ENCODE measurements around the gene TANGO6.

The TANGO6 gene

DNA sequence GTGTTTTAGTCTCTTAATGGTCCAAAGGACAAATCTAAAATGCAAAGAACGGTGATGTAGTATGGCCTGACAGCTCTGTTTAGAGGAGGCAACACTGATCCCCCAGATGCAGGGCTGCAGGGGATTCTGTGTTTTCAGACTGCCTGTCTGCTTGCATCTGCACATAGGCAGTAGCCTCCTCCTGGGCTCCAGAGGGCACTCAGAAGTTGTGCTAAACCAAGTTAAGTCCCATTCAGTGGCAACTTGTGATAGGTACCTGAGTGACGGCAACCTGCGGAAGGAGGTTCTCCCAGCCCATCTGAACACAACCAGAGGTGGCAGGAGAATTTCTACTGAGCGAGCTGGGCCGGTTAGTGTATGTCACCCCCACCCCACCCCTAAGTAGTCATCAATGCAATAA, 272.0 kb downstream of the TANGO6 start:
- H3K36me3 ChIP-seq (replicated peaks; ENCODE audit: insufficient read depth, low read length): no peaks in the 10 kb centered on the region

DNA sequence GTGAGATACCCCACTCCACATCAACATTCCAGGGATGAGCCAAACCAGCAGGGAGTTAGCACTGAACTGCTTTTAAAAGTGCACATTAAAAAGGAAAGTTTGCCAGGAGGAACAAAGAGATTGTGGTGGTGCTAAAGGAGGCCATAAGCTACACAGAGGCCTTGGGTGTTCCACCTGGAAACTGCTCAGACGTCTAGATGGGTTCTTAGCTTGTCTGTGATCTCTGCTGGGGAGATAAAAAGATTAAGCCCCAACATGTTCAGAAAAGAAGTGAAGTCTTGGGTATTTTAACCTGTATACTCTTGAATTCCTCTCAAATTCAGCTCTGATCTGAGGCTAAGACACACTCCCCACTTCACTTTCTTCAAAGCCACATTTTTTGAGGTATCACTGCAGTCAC, 272.5 kb downstream of the TANGO6 start:
- Histone ChIP-seq H3K9me2 (replicated peaks; ENCODE audit: insufficient read depth, low read length) (no peaks in the 10 kb centered on the region), H3K27ac (ENCODE audit: low read length) (no peak overlapping the region), H3K9me3 (replicated peaks; ENCODE audit: insufficient read depth, low read length) (no peaks in the 10 kb centered on the region), H3K4me3 (ENCODE audit: low read length) (no peak overlapping the region), H4K20me1 (ENCODE audit: insufficient read depth, low read length) (no peaks in the 10 kb centered on the region), H3K9ac (ENCODE audit: low read length) (no peak overlapping the region), H3K27me3 (replicated peaks; ENCODE audit: insufficient read depth, low read length) (no peaks in the 10 kb centered on the region), H3K4me2 (ENCODE audit: low read depth, low read length) (no peak overlapping the region), H3F3A (ENCODE audit: insufficient read depth, low read length) (no peaks in the 10 kb centered on the region), H3K4me1 (ENCODE audit: low read length) (no peaks in the 10 kb centered on the region), H2AFZ (ENCODE audit: low read length) (no peak overlapping the region), H3K36me3 (replicated peaks; ENCODE audit: insufficient read depth, low read length) (no peaks in the 10 kb centered on the region), H3K79me2 (ENCODE audit: low read length) (no peaks in the 10 kb centered on the region)
- DNase-seq: no peak
- no peak for TF ChIP-seq EZH2 (optimal IDR thresholded peaks at IDR 0.05; ENCODE audit: low read depth, low read length)
- no peak for TF ChIP-seq EZH2phosphoT487 (IDR thresholded peaks at IDR 0.05; ENCODE audit: low read length)
- TF ChIP-seq, protein P1, sequence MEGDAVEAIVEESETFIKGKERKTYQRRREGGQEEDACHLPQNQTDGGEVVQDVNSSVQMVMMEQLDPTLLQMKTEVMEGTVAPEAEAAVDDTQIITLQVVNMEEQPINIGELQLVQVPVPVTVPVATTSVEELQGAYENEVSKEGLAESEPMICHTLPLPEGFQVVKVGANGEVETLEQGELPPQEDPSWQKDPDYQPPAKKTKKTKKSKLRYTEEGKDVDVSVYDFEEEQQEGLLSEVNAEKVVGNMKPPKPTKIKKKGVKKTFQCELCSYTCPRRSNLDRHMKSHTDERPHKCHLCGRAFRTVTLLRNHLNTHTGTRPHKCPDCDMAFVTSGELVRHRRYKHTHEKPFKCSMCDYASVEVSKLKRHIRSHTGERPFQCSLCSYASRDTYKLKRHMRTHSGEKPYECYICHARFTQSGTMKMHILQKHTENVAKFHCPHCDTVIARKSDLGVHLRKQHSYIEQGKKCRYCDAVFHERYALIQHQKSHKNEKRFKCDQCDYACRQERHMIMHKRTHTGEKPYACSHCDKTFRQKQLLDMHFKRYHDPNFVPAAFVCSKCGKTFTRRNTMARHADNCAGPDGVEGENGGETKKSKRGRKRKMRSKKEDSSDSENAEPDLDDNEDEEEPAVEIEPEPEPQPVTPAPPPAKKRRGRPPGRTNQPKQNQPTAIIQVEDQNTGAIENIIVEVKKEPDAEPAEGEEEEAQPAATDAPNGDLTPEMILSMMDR (IDR thresholded peaks at IDR 0.05; ENCODE audit: low read length): no peak

More for the DNA sequence above, 272.0 kb downstream of the TANGO6 start:
- Histone ChIP-seq H3K9me2 (replicated peaks; ENCODE audit: insufficient read depth, low read length) (no peaks in the 10 kb centered on the region), H3K4me3 (ENCODE audit: low read length) (no peak overlapping the region), H3K9ac (ENCODE audit: low read length) (no peak overlapping the region), H3K4me1 (ENCODE audit: low read length) (no peaks in the 10 kb centered on the region), H3K9me3 (replicated peaks; ENCODE audit: insufficient read depth, low read length) (no peaks in the 10 kb centered on the region), H2AFZ (ENCODE audit: low read length) (no peak overlapping the region), H4K20me1 (ENCODE audit: insufficient read depth, low read length) (no peaks in the 10 kb centered on the region), H3K79me2 (ENCODE audit: low read length) (no peaks in the 10 kb centered on the region), H3K27ac (ENCODE audit: low read length) (no peak overlapping the region), H3K27me3 (replicated peaks; ENCODE audit: insufficient read depth, low read length) (no peaks in the 10 kb centered on the region), H3F3A (ENCODE audit: insufficient read depth, low read length) (no peaks in the 10 kb centered on the region), H3K4me2 (ENCODE audit: low read depth, low read length) (no peak overlapping the region)
- TF ChIP-seq, protein P1 (IDR thresholded peaks at IDR 0.05; ENCODE audit: low read length): no peak
- TF ChIP-seq EZH2 (optimal IDR thresholded peaks at IDR 0.05; ENCODE audit: low read depth, low read length): no peak
- no peak for TF ChIP-seq EZH2phosphoT487 (IDR thresholded peaks at IDR 0.05; ENCODE audit: low read length)
- DNase-seq: no peak

DNA sequence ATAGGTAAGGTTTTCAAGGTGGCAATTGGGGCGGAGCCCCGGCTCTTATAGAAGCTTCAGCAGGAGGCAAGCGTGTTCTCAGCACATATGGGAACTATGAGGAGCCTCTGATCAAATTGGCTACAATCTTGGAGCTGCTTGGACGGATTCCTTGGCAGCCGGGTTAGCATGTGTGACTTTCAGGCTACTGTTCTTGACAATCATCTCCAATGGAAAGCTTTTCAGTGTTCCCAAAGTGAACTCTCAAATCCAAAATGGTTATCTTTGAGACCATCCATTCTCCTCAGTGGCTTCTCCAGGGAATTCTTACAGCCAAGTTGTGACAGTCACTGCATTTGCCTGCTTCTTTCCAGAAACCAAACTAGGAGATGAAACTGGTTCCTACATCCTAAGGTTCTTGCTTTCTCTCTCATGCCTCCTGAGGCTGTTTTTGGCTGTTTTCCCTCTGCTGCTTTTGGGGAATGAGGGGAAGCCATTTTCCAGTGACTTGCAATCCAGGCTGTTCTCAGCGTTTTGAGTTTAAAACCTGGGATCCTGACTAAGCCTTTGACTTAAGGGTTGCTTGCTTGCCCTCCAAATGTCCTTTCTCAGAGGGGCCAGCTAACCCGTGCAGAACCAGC, 273.0 kb downstream of the TANGO6 start:
- H3K9me3 ChIP-seq (replicated peaks; ENCODE audit: insufficient read depth, low read length): no peaks in the 10 kb centered on the region
- H3K4me2 ChIP-seq (ENCODE audit: low read depth, low read length): no peak overlapping the region
- H3K27ac ChIP-seq (ENCODE audit: low read length): no peak overlapping the region
- no peak overlapping the region for H3K4me3 ChIP-seq (ENCODE audit: low read length)
- no peaks in the 10 kb centered on the region for H3K27me3 ChIP-seq (replicated peaks; ENCODE audit: insufficient read depth, low read length)
- no peaks in the 10 kb centered on the region for H4K20me1 ChIP-seq (ENCODE audit: insufficient read depth, low read length)
- no peaks in the 10 kb centered on the region for H3K9me2 ChIP-seq (replicated peaks; ENCODE audit: insufficient read depth, low read length)
- no peaks in the 10 kb centered on the region for H3K4me1 ChIP-seq (ENCODE audit: low read length)
- no peaks in the 10 kb centered on the region for H3F3A ChIP-seq (ENCODE audit: insufficient read depth, low read length)
- H3K36me3 ChIP-seq (replicated peaks; ENCODE audit: insufficient read depth, low read length): no peaks in the 10 kb centered on the region
- H3K9ac ChIP-seq (ENCODE audit: low read length): no peak overlapping the region
- no peak for TF ChIP-seq EZH2phosphoT487 (IDR thresholded peaks at IDR 0.05; ENCODE audit: low read length)
- no peak for TF ChIP-seq EZH2 (optimal IDR thresholded peaks at IDR 0.05; ENCODE audit: low read depth, low read length)
- TF ChIP-seq, protein P1 (IDR thresholded peaks at IDR 0.05; ENCODE audit: low read length): no peak
- H3K79me2 ChIP-seq (ENCODE audit: low read length): no peaks in the 10 kb centered on the region
- H2AFZ ChIP-seq (ENCODE audit: low read length): no peak overlapping the region
- no peak for DNase-seq

All from MM.1S (cell line).